Endothelial cell of umbilical vein (primary cell): ENCODE results near the gene SH3D21. TPM values are rescaled to one million over a fixed set of nuclear protein-coding genes. Genes with fewer than 3 reads are reported as not detected.

Source experiments
- BruUV-seq: library from RNA; stranded (reverse); fragments of 400-500 nt; replicated peaks from 2 replicates; lab custom pipeline; 2021; lab: Mats Ljungman, UMichigan
- CTCF ChIA-PET: fragments of 300-600, 350-600 bp; sonication (Branson Sonifier 250); formaldehyde crosslinking; loops from one replicate; lab custom pipeline; 2021; ENCODE audit warnings: antibody characterized with exemption, inconsistent platforms; lab: Charles Lee
- POLR2A ChIA-PET: fragments of 300-600, 350-600 bp; sonication (Branson Sonifier 250); formaldehyde crosslinking; loops from one replicate; lab custom pipeline; 2021; ENCODE audit warnings: antibody characterized with exemption, inconsistent platforms; lab: Charles Lee
- DNase-seq: peaks from one replicate; pipeline ENCODE4 v3.0.0-alpha.2; 2011; ENCODE audit warnings: low read depth, low spot score
- FAIRE-seq: peaks from 2 replicates; lab custom pipeline; 2011; peaks lifted over from hg19 to GRCh38; lab: Jason Lieb, UNC
- H2AFZ ChIP-seq: 2 replicates; pipeline ENCODE4 v1.6.0; 2012; ENCODE audit warnings: low read depth, low read length, control low read depth, inconsistent platforms
- H3K27ac ChIP-seq: 2 replicates; pipeline ENCODE4 v1.5.1; 2011; ENCODE audit warnings: low read depth, mild to moderate bottlenecking, control low read depth, low read length, moderate library complexity; ENCODE audit not compliant: insufficient read depth
- H3K27me3 ChIP-seq, 2 experiments: 2 replicates each; pipeline versions ENCODE4 v1.6.0 to v1.6.1; 2011; ENCODE audit warnings: low read length in 2 of 2, mixed read lengths in 1 of 2; ENCODE audit not compliant: control insufficient read depth in 2 of 2, insufficient read depth in 2 of 2
- H3K36me3 ChIP-seq, 2 experiments: 2 replicates in 1 of 2; 3 replicates in 1 of 2; pipeline ENCODE4 v1.5.1; 2011; ENCODE audit warnings: low read length in 2 of 2, mild to moderate bottlenecking in 1 of 2, moderate library complexity in 1 of 2; ENCODE audit not compliant: control insufficient read depth in 2 of 2, insufficient read depth in 2 of 2; ENCODE audit errors: extremely low read depth in 1 of 2
- H3K4me1 ChIP-seq: 3 replicates; pipeline ENCODE4 v1.5.1; 2011; ENCODE audit warnings: mild to moderate bottlenecking, low read length; ENCODE audit not compliant: control insufficient read depth, insufficient read depth; ENCODE audit errors: extremely low read depth
- H3K4me2 ChIP-seq: 2 replicates; pipeline ENCODE4 v1.6.1; 2011; ENCODE audit warnings: low read length, control low read depth, mixed read lengths; ENCODE audit not compliant: insufficient read depth
- H3K4me3 ChIP-seq, 3 experiments: fragments of 200-600 bp in 1 of 3; sonication (generic), shearing (Covaris generic) in 1 of 3; replicated peaks in 1 of 3; 2 replicates each; pipeline ENCODE4 v1.5.1; 2011 to 2016; ENCODE audit warnings: control low read depth in 3 of 3, low read length in 3 of 3, mild to moderate bottlenecking in 2 of 3, inconsistent platforms in 1 of 3, low read depth in 1 of 3, moderate library complexity in 1 of 3; ENCODE audit not compliant: insufficient read depth in 1 of 3
- H3K79me2 ChIP-seq: 2 replicates; pipeline ENCODE4 v1.6.0; 2012; ENCODE audit warnings: low read length, inconsistent platforms; ENCODE audit not compliant: control insufficient read depth, insufficient read depth
- H3K9ac ChIP-seq: replicated peaks from 2 replicates; pipeline ENCODE3; 2011; ENCODE audit warnings: low read length, control low read depth; ENCODE audit not compliant: insufficient read depth; ENCODE audit errors: extremely low read depth
- H3K9me1 ChIP-seq: replicated peaks from 3 replicates; pipeline ENCODE4 v1.6.0; 2011; ENCODE audit warnings: mild to moderate bottlenecking, low read length; ENCODE audit not compliant: control insufficient read depth, insufficient read depth; ENCODE audit errors: extremely low read depth
- H3K9me3 ChIP-seq: replicated peaks from 2 replicates; pipeline ENCODE4 v1.5.1; 2012; ENCODE audit warnings: low read length, inconsistent platforms; ENCODE audit not compliant: control insufficient read depth, insufficient read depth
- H4K20me1 ChIP-seq: replicated peaks from 2 replicates; pipeline ENCODE3; 2011; ENCODE audit warnings: mild to moderate bottlenecking, low read length; ENCODE audit not compliant: control insufficient read depth, insufficient read depth; ENCODE audit errors: extremely low read depth
- EZH2 ChIP-seq: IDR thresholded peaks from 2 replicates; pipeline ENCODE4 v1.6.1; 2012; ENCODE audit warnings: borderline replicate concordance, low read depth, mild to moderate bottlenecking, moderate library complexity, low read length, inconsistent platforms; ENCODE audit not compliant: severe bottlenecking
- FOS ChIP-seq: IDR thresholded peaks from 2 replicates; pipeline ENCODE4 v1.6.1; 2011; ENCODE audit warnings: mild to moderate bottlenecking, low read length, moderate library complexity, borderline replicate concordance; ENCODE audit not compliant: insufficient read depth
- GATA2 ChIP-seq: IDR thresholded peaks from 2 replicates; pipeline ENCODE4 v1.7.0; 2011; ENCODE audit warnings: low read depth, mild to moderate bottlenecking, moderate library complexity, mixed read lengths, low read length; ENCODE audit not compliant: insufficient read length, insufficient read depth
- JUN ChIP-seq: IDR thresholded peaks from 2 replicates; pipeline ENCODE4 v1.6.1; 2011; ENCODE audit warnings: borderline replicate concordance, low read depth; ENCODE audit not compliant: insufficient read length, insufficient read depth
- MAX ChIP-seq: IDR thresholded peaks from 2 replicates; pipeline ENCODE4 v1.6.1; 2011; ENCODE audit not compliant: insufficient read depth, insufficient read length
- MYC ChIP-seq: IDR thresholded peaks from one replicate; pipeline ENCODE4 v1.6.1; 2011; ENCODE audit warnings: mild to moderate bottlenecking, low read depth, low read length
- POLR2A ChIP-seq: IDR thresholded peaks from 2 replicates; pipeline ENCODE4 v1.6.1; 2012; ENCODE audit warnings: low read depth, mild to moderate bottlenecking, control low read depth, low read length
- POLR2AphosphoS5 ChIP-seq: IDR thresholded peaks from 2 replicates; pipeline ENCODE4 v1.6.1; 2012; ENCODE audit warnings: low read depth, mild to moderate bottlenecking, control low read depth, low read length, moderate library complexity; ENCODE audit not compliant: insufficient read depth
- dilution Hi-C: fragments of 300-500 bp; cut with MboI; formaldehyde crosslinking; loops from one replicate; pipeline ENCODE4 v1.15.0; 2019; ENCODE audit warnings: low sequenced_read_pairs; ENCODE audit not compliant: extremely low pct_ligation_motif_present
- intact Hi-C: fragments of 100-400 bp; cut with micrococcal nuclease; formaldehyde crosslinking; loops from one replicate; pipeline ENCODE4 v1.10.0; 2022
- polyA plus RNA-seq, 4 experiments: library from polyadenylated mRNA; depleted of rRNA in 3 of 4; stranded (reverse) in 3 of 4; unstranded in 1 of 4; fragments of >200 nt; gene quantifications; 2 replicates each; pipeline versions ENCODE4 v1.2.1 to v1.2.3, GENCODE V29; 2011 to 2012; ENCODE audit warnings: missing spikeins in 1 of 4
- total RNA-seq: library from RNA; stranded (reverse); gene quantifications from 2 replicates; pipeline ENCODE4 v1.2.3, GENCODE V29; 2021
- TF ChIP-seq, protein P1 (sequence below), 2 donors: IDR thresholded peaks; 1 replicate in 1 of 2; 2 replicates in 1 of 2; pipeline ENCODE4 v1.5.1; 2011; ENCODE audit warnings: low read length in 2 of 2, mild to moderate bottlenecking in 2 of 2, moderate library complexity in 2 of 2, control low read depth in 1 of 2, inconsistent platforms in 1 of 2, low read depth in 1 of 2; ENCODE audit not compliant: insufficient read depth in 1 of 2; ENCODE audit errors: extremely low read depth in 1 of 2

The SH3D21 gene
- total and polyA plus RNA-seq, 2 donors (not counting 3 experiments of a cell fraction or from before 2014, with no cell fraction given): 1.8 to 7.2 TPM

- no peak overlapping the region for H2AFZ ChIP-seq
- H4K20me1 ChIP-seq: no peaks in the 10 kb centered on the region
- TF ChIP-seq, protein P1, sequence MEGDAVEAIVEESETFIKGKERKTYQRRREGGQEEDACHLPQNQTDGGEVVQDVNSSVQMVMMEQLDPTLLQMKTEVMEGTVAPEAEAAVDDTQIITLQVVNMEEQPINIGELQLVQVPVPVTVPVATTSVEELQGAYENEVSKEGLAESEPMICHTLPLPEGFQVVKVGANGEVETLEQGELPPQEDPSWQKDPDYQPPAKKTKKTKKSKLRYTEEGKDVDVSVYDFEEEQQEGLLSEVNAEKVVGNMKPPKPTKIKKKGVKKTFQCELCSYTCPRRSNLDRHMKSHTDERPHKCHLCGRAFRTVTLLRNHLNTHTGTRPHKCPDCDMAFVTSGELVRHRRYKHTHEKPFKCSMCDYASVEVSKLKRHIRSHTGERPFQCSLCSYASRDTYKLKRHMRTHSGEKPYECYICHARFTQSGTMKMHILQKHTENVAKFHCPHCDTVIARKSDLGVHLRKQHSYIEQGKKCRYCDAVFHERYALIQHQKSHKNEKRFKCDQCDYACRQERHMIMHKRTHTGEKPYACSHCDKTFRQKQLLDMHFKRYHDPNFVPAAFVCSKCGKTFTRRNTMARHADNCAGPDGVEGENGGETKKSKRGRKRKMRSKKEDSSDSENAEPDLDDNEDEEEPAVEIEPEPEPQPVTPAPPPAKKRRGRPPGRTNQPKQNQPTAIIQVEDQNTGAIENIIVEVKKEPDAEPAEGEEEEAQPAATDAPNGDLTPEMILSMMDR (IDR thresholded peaks at IDR 0.05; ENCODE audit: extremely low read depth in 1 of 2, insufficient read depth in 1 of 2, low read depth in 1 of 2, low read length in 2 of 2): no peak
- TF ChIP-seq JUN: no peak
- TF ChIP-seq MYC: no peak
- TF ChIP-seq FOS: no peak
- no peak for TF ChIP-seq EZH2
- TF ChIP-seq POLR2A: no peak
- no peak for TF ChIP-seq GATA2
- no peak for TF ChIP-seq POLR2AphosphoS5
- TF ChIP-seq MAX: no peak
- no peak for DNase-seq
- intact Hi-C loops (no loop called here), dilution Hi-C loops (no loop called here)
- no peak overlapping the region for H3K9ac ChIP-seq
- POLR2A ChIA-PET: no interaction called here
- peaks cover 14% of the 10 kb centered on the region for H3K79me2 ChIP-seq
- no peak overlapping the region for H3K4me2 ChIP-seq
- peaks cover 13% of the 10 kb centered on the region for H3K4me1 ChIP-seq
- H3K4me3 ChIP-seq: no peak overlapping the region
- no peak overlapping the region for H3K27ac ChIP-seq
- H3K9me1 ChIP-seq: no peaks in the 10 kb centered on the region
- no peak for FAIRE-seq
- H3K9me3 ChIP-seq: no peaks in the 10 kb centered on the region
- peaks cover 0 to 5% of the 10 kb centered on the region in 2 experiments for H3K36me3 ChIP-seq
- no TSS peak for BruUV-seq
- H3K27me3 ChIP-seq: no peaks in the 10 kb centered on the region
- CTCF ChIA-PET: no interaction called here
Measured at GRCh38 chr1:36320767-36321118, 14.6 kb downstream of the SH3D21 start.
